Gastrocnemius medialis (tissue), 4 donors: Measurements from ENCODE around the gene RPL29. TPM values are rescaled to one million over a fixed set of nuclear protein-coding genes. Genes with fewer than 3 reads are reported as not detected.

Source experiments
- ATAC-seq, 2 donors: fragments of 150-250 bp; one replicate each; pipeline ENCODE4 v1.9.1; 2016
- DNase-seq, 2 donors: peaks; one replicate each; pipeline ENCODE4 v3.0.0-alpha.2; 2019
- H3K27ac ChIP-seq, 4 donors: fragments of 200-600 bp; sonication (generic); 1 replicate in 1 of 4; 2 replicates in 3 of 4; pipeline ENCODE4 v1.5.1; 2016 to 2018; ENCODE audit warnings: mild to moderate bottlenecking in 2 of 4, moderate library complexity in 1 of 4
- H3K27me3 ChIP-seq, 3 donors: fragments of 200-600 bp; sonication (generic) in 2 of 3; 1 replicate in 1 of 3; 2 replicates in 2 of 3; pipeline versions ENCODE4 v1.5.1 to v1.6.0; 2016 to 2019; ENCODE audit warnings: mild to moderate bottlenecking in 1 of 3, moderate library complexity in 1 of 3
- H3K36me3 ChIP-seq, 2 donors: fragments of 200-600 bp; sonication (generic) in 1 of 2; one replicate each; pipeline ENCODE4 v1.5.1; 2017 to 2018
- H3K4me1 ChIP-seq, 2 donors: fragments of 200-600 bp; sonication (generic) in 1 of 2; one replicate each; pipeline ENCODE4 v1.5.1; 2016 to 2017; ENCODE audit warnings: mild to moderate bottlenecking in 2 of 2
- H3K4me3 ChIP-seq, 4 donors: fragments of 200-600 bp; sonication (generic) in 3 of 4; 1 replicate in 1 of 4; 2 replicates in 3 of 4; pipeline ENCODE4 v1.5.1; 2016 to 2019; ENCODE audit warnings: mild to moderate bottlenecking in 2 of 4
- H3K9me3 ChIP-seq, 3 donors: fragments of 200-600 bp; sonication (generic) in 2 of 3; 1 replicate in 1 of 3; 2 replicates in 2 of 3; pipeline ENCODE4 v1.5.1; 2016 to 2019
- POLR2A ChIP-seq, 2 donors: fragments of 450-650 bp; IDR thresholded peaks; one replicate each; pipeline ENCODE4 v1.6.1; 2017; ENCODE audit warnings: antibody characterized with exemption in 2 of 2, mild to moderate bottlenecking in 2 of 2, moderate library complexity in 2 of 2
- in situ Hi-C, 4 donors: fragments of 200-750 bp; cut with MboI; loops; one replicate each; pipeline versions ENCODE4 v1.15.0 to v1.8.0; 2017; ENCODE audit warnings: low sequenced_read_pairs in 4 of 4
- intact Hi-C: fragments of 100-400 bp; cut with DNase I; formaldehyde crosslinking; loops from one replicate; pipeline ENCODE4 v1.15.1; 2023; ENCODE audit warnings: low total_unique reads
- total RNA-seq, 4 donors: library from RNA; depleted of rRNA; stranded (reverse); fragments of >200 nt; gene quantifications; one replicate each; pipeline versions ENCODE4 v1.1.0 to v1.2.3, GENCODE V29; 2016
- TF ChIP-seq, protein P1 (sequence below), 5 experiments: fragments of 450-650 bp in 3 of 5; fragments of 200-600 bp in 2 of 5; sonication (generic) in 2 of 5; IDR thresholded peaks in 4 of 5; conservative IDR thresholded peaks in 1 of 5; 1 replicate in 4 of 5; 2 replicates in 1 of 5; pipeline ENCODE4 v1.5.1; 2016 to 2019; ENCODE audit warnings: antibody characterized with exemption in 5 of 5, mild to moderate bottlenecking in 3 of 5, moderate library complexity in 3 of 5

RPL29 gene
- total RNA-seq, 4 donors from 2014 or later = 1,885 to 2,483 (median 2,154) TPM

DNA sequence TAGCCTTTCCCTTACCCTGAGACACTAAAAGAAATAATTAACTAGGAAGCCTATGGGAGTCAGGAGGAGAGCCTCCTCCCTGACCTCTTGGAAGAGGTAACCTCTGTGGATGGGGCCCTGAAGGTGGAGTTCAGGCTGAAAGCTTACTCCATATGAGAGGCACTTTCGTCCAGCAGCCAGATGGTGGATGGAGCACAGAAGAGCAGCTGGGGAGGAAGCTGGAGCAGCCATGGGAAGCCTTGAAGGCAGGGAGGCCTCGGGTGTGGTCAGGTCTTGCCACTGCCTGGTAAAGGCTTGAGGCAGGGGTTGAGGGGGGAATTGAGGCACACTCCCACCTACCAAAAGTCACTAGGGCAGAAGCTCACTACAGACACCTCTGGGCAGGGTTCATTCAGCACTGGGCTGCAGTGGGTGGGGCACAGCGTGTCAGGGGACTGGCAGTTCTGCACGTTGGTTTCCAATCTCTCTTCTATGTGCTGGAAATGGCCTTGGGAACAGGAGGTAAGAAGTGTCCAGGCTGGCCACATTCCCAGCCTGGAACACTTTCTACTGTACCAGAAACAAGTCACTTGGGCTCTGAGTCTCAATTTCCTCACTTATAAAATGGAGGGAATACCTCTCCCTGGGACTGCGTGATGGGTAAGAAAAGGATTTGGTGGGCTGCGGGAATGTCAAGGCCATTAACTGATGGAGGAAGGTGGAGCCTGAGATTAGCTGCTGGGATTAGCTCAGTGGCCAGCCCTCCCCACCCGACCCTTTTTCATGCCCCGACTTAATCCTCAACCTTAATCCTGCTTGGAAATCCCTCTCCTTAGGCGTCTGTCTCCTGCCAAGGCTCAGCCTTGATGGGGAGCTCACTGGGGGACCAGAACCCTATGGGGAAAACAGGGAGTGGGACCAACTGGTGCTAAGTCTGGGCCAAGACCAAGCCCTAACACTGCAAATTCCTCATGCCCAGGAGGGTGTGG lies 33.8 kb downstream of the RPL29 start:
- H3K9me3 ChIP-seq = no peaks in the 10 kb centered on the region
- DNase-seq (peak; percentile 71 to 81), ATAC-seq (peak; percentile 72 to 87)
- H3K36me3 ChIP-seq = peaks cover 0 to 33% of the 10 kb centered on the region in 2 donors
- no peaks in the 10 kb centered on the region for H3K27me3 ChIP-seq
- in situ Hi-C loops (no loop called here), intact Hi-C loops (no loop called here)
- no peak for TF ChIP-seq POLR2A (IDR thresholded peaks at IDR 0.05)
- TF ChIP-seq, protein P1, sequence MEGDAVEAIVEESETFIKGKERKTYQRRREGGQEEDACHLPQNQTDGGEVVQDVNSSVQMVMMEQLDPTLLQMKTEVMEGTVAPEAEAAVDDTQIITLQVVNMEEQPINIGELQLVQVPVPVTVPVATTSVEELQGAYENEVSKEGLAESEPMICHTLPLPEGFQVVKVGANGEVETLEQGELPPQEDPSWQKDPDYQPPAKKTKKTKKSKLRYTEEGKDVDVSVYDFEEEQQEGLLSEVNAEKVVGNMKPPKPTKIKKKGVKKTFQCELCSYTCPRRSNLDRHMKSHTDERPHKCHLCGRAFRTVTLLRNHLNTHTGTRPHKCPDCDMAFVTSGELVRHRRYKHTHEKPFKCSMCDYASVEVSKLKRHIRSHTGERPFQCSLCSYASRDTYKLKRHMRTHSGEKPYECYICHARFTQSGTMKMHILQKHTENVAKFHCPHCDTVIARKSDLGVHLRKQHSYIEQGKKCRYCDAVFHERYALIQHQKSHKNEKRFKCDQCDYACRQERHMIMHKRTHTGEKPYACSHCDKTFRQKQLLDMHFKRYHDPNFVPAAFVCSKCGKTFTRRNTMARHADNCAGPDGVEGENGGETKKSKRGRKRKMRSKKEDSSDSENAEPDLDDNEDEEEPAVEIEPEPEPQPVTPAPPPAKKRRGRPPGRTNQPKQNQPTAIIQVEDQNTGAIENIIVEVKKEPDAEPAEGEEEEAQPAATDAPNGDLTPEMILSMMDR (IDR thresholded peaks at IDR 0.05 in 4 of 5, conservative IDR thresholded peaks at IDR 0.05 in 1 of 5) = no peak
- H3K4me3 ChIP-seq = no peak overlapping the region
- H3K27ac ChIP-seq = peak overlapping the region; percentile 90 to 100 (median 94)
- H3K4me1 ChIP-seq = peaks cover 52 to 63% of the 10 kb centered on the region in 2 donors

DNA sequence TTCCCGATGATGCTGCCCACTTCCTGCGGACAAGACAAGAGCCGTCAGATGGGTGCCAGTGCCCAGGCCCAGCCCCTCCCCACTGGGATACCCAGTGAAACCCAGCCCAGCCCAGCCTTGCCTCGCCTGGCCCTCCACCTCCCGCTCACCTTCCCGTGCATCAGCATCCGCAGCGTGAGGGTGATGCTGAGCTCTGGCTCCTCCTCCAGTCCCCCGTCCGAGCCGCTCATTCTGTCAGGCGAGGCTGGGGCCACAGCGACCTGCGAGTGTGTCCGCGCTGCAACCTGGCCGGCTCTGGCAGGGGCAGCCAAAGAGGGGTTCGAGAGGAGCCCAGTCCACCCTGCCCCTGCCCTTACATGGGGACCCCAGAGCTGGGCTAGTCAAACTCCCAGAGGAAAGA lies 34.7 kb downstream of the RPL29 start:
- Histone ChIP-seq H3K4me3 (no peak overlapping the region), H3K4me1 (peaks cover 43 to 63% of the 10 kb centered on the region in 2 donors), H3K27me3 (no peaks in the 10 kb centered on the region), H3K27ac (peak overlapping the region; percentile 45 to 100 (median 94)), H3K9me3 (no peaks in the 10 kb centered on the region), H3K36me3 (peaks cover 0 to 33% of the 10 kb centered on the region in 2 donors)
- DNase-seq (no peak), ATAC-seq (no peak)
- in situ Hi-C loops = no loop called here
- TF ChIP-seq POLR2A (IDR thresholded peaks at IDR 0.05) = no peak
- TF ChIP-seq, protein P1 (IDR thresholded peaks at IDR 0.05 in 4 of 5, conservative IDR thresholded peaks at IDR 0.05 in 1 of 5) = no peak
- intact Hi-C loops = no loop called here

DNA sequence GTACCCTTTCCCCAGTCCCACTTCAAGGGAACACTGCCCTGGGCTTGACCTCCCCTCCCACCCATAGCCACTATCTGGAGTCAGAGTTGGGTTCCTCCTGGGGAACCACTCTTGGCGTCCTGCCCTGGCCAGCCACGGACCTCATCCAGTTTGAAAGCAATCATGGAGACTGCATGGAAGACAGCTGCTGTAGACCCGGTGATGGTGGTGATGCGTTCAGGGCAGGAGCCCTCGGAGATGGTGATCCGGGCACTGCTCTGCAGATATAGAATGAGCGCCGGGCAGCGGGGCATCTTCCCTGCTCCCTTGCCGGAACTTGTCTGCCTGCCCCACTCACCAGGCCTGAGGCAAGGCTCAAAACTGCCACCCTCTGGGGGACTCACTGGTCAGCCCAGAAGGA lies 35.3 kb downstream of the RPL29 start:
- peak overlapping the region in 2 of 4 donors; percentile 18 to 98 for H3K27ac ChIP-seq
- H3K27me3 ChIP-seq = no peaks in the 10 kb centered on the region
- H3K4me1 ChIP-seq = peaks cover 39 to 63% of the 10 kb centered on the region in 2 donors
- H3K36me3 ChIP-seq = peaks cover 0 to 33% of the 10 kb centered on the region in 2 donors
- TF ChIP-seq, protein P1 (IDR thresholded peaks at IDR 0.05 in 4 of 5, conservative IDR thresholded peaks at IDR 0.05 in 1 of 5) = no peak
- TF ChIP-seq POLR2A (IDR thresholded peaks at IDR 0.05) = no peak
- no peak overlapping the region for H3K4me3 ChIP-seq
- no peaks in the 10 kb centered on the region for H3K9me3 ChIP-seq
- in situ Hi-C loops (no loop called here), intact Hi-C loops (no loop called here)
- DNase-seq = no peak
- ATAC-seq = no peak

DNA sequence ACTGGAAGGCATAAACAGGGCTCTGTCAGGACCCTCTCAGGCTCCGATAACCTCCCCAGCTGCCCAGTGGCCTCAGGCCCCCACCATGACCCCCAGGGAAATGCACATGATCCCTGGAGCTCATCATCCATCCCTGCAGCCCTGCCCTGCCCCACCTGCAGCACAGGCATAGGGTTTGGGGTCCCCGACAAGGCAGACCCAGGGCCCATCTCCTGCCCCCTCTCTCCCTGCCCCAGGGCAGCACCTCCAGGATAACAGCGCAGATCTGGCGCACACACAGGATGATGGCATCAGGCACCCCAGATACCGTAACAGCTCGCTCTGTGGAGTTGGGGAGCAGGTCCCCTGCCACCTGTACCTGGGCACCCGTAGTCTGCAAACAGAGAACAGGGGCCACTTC lies 36.0 kb downstream of the RPL29 start:
- intact Hi-C loops = no loop called here
- in situ Hi-C loops = no loop called here
- Histone ChIP-seq H3K9me3 (no peaks in the 10 kb centered on the region), H3K4me1 (peaks cover 39 to 59% of the 10 kb centered on the region in 2 donors), H3K27me3 (no peaks in the 10 kb centered on the region), H3K27ac (no peak overlapping the region), H3K4me3 (no peak overlapping the region), H3K36me3 (peaks cover 0 to 33% of the 10 kb centered on the region in 2 donors)
- ATAC-seq = no peak
- no peak for DNase-seq
- TF ChIP-seq POLR2A (IDR thresholded peaks at IDR 0.05) = no peak
- TF ChIP-seq, protein P1 (IDR thresholded peaks at IDR 0.05 in 4 of 5, conservative IDR thresholded peaks at IDR 0.05 in 1 of 5) = no peak
